ENCODE results near the gene HDLBP.

- TF ChIP-seq CTCF (conservative IDR thresholded peaks at IDR 0.05; ENCODE audit: low read depth, low read length) (no peak), POLR2A (IDR thresholded peaks at IDR 0.05; ENCODE audit: low read depth, low read length) (no peak), SMC3 (IDR thresholded peaks at IDR 0.05; ENCODE audit: low read depth, low read length) (no peak), CEBPB (IDR thresholded peaks at IDR 0.05; ENCODE audit: low read depth, low read length) (no peak), USF2 (IDR thresholded peaks at IDR 0.05; ENCODE audit: low read depth, low read length) (no peak)
Measured at GRCh38 chr2:241228860-241229516, 86.5 kb downstream of the HDLBP start.
